Transverse colon (tissue), 4 donors: ENCODE results near the gene SPP1. TPM values are rescaled to one million over a fixed set of nuclear protein-coding genes. Genes with fewer than 3 reads are reported as not detected.

ENCODE experiments used
- DNase-seq: peaks from one replicate; pipeline ENCODE4 v3.0.0-alpha.2; 2019
- H3K27ac ChIP-seq, 4 donors: fragments of 200-600 bp; sonication (generic); 2 replicates each; pipeline ENCODE4 v1.5.1; 2016 to 2018; ENCODE audit warnings: inconsistent platforms in 4 of 4
- H3K27me3 ChIP-seq: fragments of 200-600 bp; sonication (generic); 2 replicates; pipeline ENCODE4 v1.5.1; 2017; ENCODE audit warnings: inconsistent platforms
- H3K36me3 ChIP-seq, 4 donors: fragments of 200-600 bp; sonication (generic); 2 replicates each; pipeline ENCODE4 v1.5.1; 2017 to 2019; ENCODE audit warnings: inconsistent platforms in 4 of 4
- H3K4me1 ChIP-seq, 4 donors: fragments of 200-600 bp; sonication (generic); 2 replicates each; pipeline ENCODE4 v1.5.1; 2017 to 2020; ENCODE audit warnings: inconsistent platforms in 4 of 4
- H3K4me3 ChIP-seq, 4 donors: fragments of 200-600 bp; sonication (generic); 1 replicate in 1 of 4; 2 replicates in 3 of 4; pipeline versions ENCODE4 v1.5.1 to v1.6.1; 2017 to 2019; ENCODE audit warnings: inconsistent platforms in 4 of 4
- H3K9me3 ChIP-seq, 2 donors: fragments of 200-600 bp; sonication (generic); 2 replicates each; pipeline ENCODE4 v1.5.1; 2017 to 2019; ENCODE audit warnings: inconsistent platforms in 2 of 2
- CTCF ChIP-seq, 5 experiments: fragments of 200-600 bp in 3 of 5; fragments of 450-650 bp in 2 of 5; sonication (generic) in 3 of 5; IDR thresholded peaks; 1 replicate in 2 of 5; 2 replicates in 3 of 5; pipeline ENCODE4 v1.5.1; 2016 to 2017; ENCODE audit warnings: antibody characterized with exemption in 5 of 5, inconsistent platforms in 3 of 5, mild to moderate bottlenecking in 2 of 5, moderate library complexity in 1 of 5
- EP300 ChIP-seq: sonication (generic); formaldehyde crosslinking; IDR thresholded peaks from one replicate; pipeline ENCODE4 v1.6.1; 2017; ENCODE audit warnings: antibody characterized with exemption, low read depth
- POLR2A ChIP-seq: fragments of 450-650 bp; IDR thresholded peaks from one replicate; pipeline ENCODE4 v1.6.1; 2016; ENCODE audit warnings: antibody characterized with exemption, mild to moderate bottlenecking, moderate library complexity
- POLR2AphosphoS5 ChIP-seq, 3 donors: sonication (generic); formaldehyde crosslinking; IDR thresholded peaks; one replicate each; pipeline ENCODE4 v1.6.1; 2016; ENCODE audit warnings: antibody characterized with exemption in 3 of 3
- WGBS, 2 donors: methylation state at CpG; one replicate each; pipeline ENCODE4 v1.1.5; 2018; ENCODE audit warnings: low coverage in 1 of 2; 5-methylcytosine and 5-hydroxymethylcytosine counted together
- in situ Hi-C, 4 donors: fragments of 200-750 bp; cut with MboI; loops; one replicate each; pipeline versions ENCODE4 v1.15.0 to v1.15.1; 2017; ENCODE audit warnings: low sequenced_read_pairs in 3 of 4, low pct_ligation_motif_present in 1 of 4, low pct_unique_long_range_greater_than_20kb in 1 of 4
- intact Hi-C: fragments of 100-400 bp; cut with DNase I; formaldehyde crosslinking; loops from one replicate; pipeline ENCODE4 v1.15.1; 2023; ENCODE audit warnings: low total_unique reads
- total RNA-seq, 4 donors: library from RNA; depleted of rRNA; stranded (reverse); fragments of >200 nt; gene quantifications; one replicate each; pipeline ENCODE4 v1.1.0, GENCODE V29; 2016

Gene SPP1
- total RNA-seq, 4 donors from 2014 or later = 5.6 to 23.5 (median 13.7) TPM

- 69 to 72% methylated on average over 4 to 5 of the region's 5 CpGs for WGBS, 2 donors
- no peak overlapping the region for H3K4me3 ChIP-seq
These were observed 33.7 kb upstream of the SPP1 start for GRCh38 chr4:87941537-87942392.

GRCh38 chr4:87943660-87944149 lies 31.8 kb upstream of the SPP1 start:
- TF ChIP-seq POLR2A (no peak), POLR2AphosphoS5 (IDR thresholded peaks at IDR 0.05) (no peak), EP300 (no peak)
- no peak overlapping the region for H3K4me3 ChIP-seq
- H3K27me3 ChIP-seq = no peaks in the 10 kb centered on the region
- intact Hi-C loops = no loop called here
- H3K4me1 ChIP-seq = no peaks in the 10 kb centered on the region
- H3K9me3 ChIP-seq = no peaks in the 10 kb centered on the region
- WGBS, 2 donors = 81 to 91% methylated on average over 2 to 3 of the region's 3 CpGs
- DNase-seq = no peak
- no peaks in the 10 kb centered on the region for H3K36me3 ChIP-seq
- H3K27ac ChIP-seq = no peak overlapping the region
- in situ Hi-C loops = no loop called here

More at GRCh38 chr4:87941537-87942392, 33.7 kb upstream of the SPP1 start:
- TF ChIP-seq CTCF (IDR thresholded peaks at IDR 0.05) (no peak), EP300 (no peak), POLR2A (no peak), POLR2AphosphoS5 (IDR thresholded peaks at IDR 0.05) (no peak)
- Histone ChIP-seq H3K4me1 (no peaks in the 10 kb centered on the region), H3K27me3 (no peaks in the 10 kb centered on the region), H3K9me3 (no peaks in the 10 kb centered on the region), H3K36me3 (no peaks in the 10 kb centered on the region), H3K27ac (no peak overlapping the region)
- no peak for DNase-seq
- in situ Hi-C loops = no loop called here
- intact Hi-C loops = no loop called here

GRCh38 chr4:87944967-87945366 lies 30.5 kb upstream of the SPP1 start:
- 86 to 87% methylated on average over 3 to 8 of the region's 8 CpGs for WGBS, 2 donors
- Histone ChIP-seq H3K36me3 (no peaks in the 10 kb centered on the region), H3K27me3 (no peaks in the 10 kb centered on the region), H3K27ac (no peak overlapping the region), H3K4me3 (no peak overlapping the region), H3K4me1 (peaks cover 0 to 5% (median 2%) of the 10 kb centered on the region in 4 donors), H3K9me3 (no peaks in the 10 kb centered on the region)
- intact Hi-C loops = no loop called here
- no peak for TF ChIP-seq CTCF (IDR thresholded peaks at IDR 0.05)
- no peak for TF ChIP-seq EP300
- TF ChIP-seq POLR2A = no peak
- no peak for TF ChIP-seq POLR2AphosphoS5 (IDR thresholded peaks at IDR 0.05)
- DNase-seq = no peak
- in situ Hi-C loops = no loop called here

GRCh38 chr4:87946766-87947165 lies 28.7 kb upstream of the SPP1 start:
- in situ Hi-C loops = no loop called here
- H3K27me3 ChIP-seq = no peaks in the 10 kb centered on the region
- WGBS, 2 donors = 91 to 100% methylated on average over 1 to 3 of the region's 3 CpGs

More at GRCh38 chr4:87946766-87947165, 28.7 kb upstream of the SPP1 start:
- DNase-seq = no peak
- Histone ChIP-seq H3K4me1 (peaks cover 0 to 8% (median 5%) of the 10 kb centered on the region in 4 donors), H3K9me3 (no peaks in the 10 kb centered on the region), H3K36me3 (no peaks in the 10 kb centered on the region), H3K27ac (no peak overlapping the region), H3K4me3 (no peak overlapping the region)
- no peak for TF ChIP-seq CTCF (IDR thresholded peaks at IDR 0.05)
- no peak for TF ChIP-seq POLR2A
- intact Hi-C loops = no loop called here
